ENCODE results near the gene SSMEM1. TPM values are rescaled to one million over a fixed set of nuclear protein-coding genes. Genes with fewer than 3 reads are reported as not detected.
"Not testable (repeated sequence)": the region's sequence is repeated elsewhere in the genome, so short reads cannot be mapped to it uniquely, and the experiment has no call there.

Gene SSMEM1
- total RNA-seq, 1 experiment from 2014 or later, result not detected

GRCh38 chr7:130242198-130243014 is 34.7 kb downstream of the SSMEM1 start:
- no peak overlapping the region for H2AFZ ChIP-seq (ENCODE audit: low read length)
- no peak overlapping the region for H4K8ac ChIP-seq (replicated peaks; ENCODE audit: insufficient read length, low read depth, low read length)
- no peak overlapping the region for H3T11ph ChIP-seq (ENCODE audit: low read length)
- peak; percentile 67 for DNase-seq
- no peaks in the 10 kb centered on the region for H4K20me1 ChIP-seq (ENCODE audit: control insufficient read depth, insufficient read depth, insufficient read length)
- H2BK12ac ChIP-seq (ENCODE audit: insufficient read length, low read depth, low read length), result no peak overlapping the region
- H2BK120ac ChIP-seq (ENCODE audit: low read depth, low read length, poor library complexity, severe bottlenecking), result no peak overlapping the region
- H3K27ac ChIP-seq (ENCODE audit: insufficient read length, low read depth, low read length), result no peak overlapping the region
- no peak overlapping the region for H2AK5ac ChIP-seq (ENCODE audit: insufficient read length, low read length)
- H3K79me2 ChIP-seq (ENCODE audit: insufficient read depth, low read length), result no peaks in the 10 kb centered on the region
- no peak overlapping the region for H2BK20ac ChIP-seq (ENCODE audit: low read depth, low read length, poor library complexity, severe bottlenecking)
- H3K14ac ChIP-seq (ENCODE audit: insufficient read depth, low read length), result no peak overlapping the region
- H3K9me3 ChIP-seq (ENCODE audit: control insufficient read depth, low read depth, low read length), result no peaks in the 10 kb centered on the region
- no peak overlapping the region for H2BK15ac ChIP-seq (ENCODE audit: low read depth, low read length)
- no peak overlapping the region for H4K91ac ChIP-seq (ENCODE audit: insufficient read length, low read depth, low read length)
- H3K4me2 ChIP-seq (ENCODE audit: insufficient read depth, insufficient read length, low read length), result no peak overlapping the region
- H3K4ac ChIP-seq (ENCODE audit: low read depth, low read length), result no peak overlapping the region
- H3K9ac ChIP-seq (ENCODE audit: extremely low read depth, insufficient read length, low read length), result no peak overlapping the region
- no peak overlapping the region for H3K56ac ChIP-seq (ENCODE audit: insufficient read length, low read depth, low read length)
- H3K27me3 ChIP-seq (ENCODE audit: insufficient read depth, low read length), result no peaks in the 10 kb centered on the region
- no peaks in the 10 kb centered on the region for H3K23me2 ChIP-seq (ENCODE audit: insufficient read length, low read depth, low read length, poor library complexity, severe bottlenecking)
- no CpG with 5 or more reads among the region's 5 CpGs for WGBS (ENCODE audit: extremely low coverage, insufficient read length, low lambda C conversion rate)
- H3K9me3 Mint-ChIP-seq, result peaks cover 5 to 7% of the 10 kb centered on the region in 2 experiments; a peak in 1 of 5 replicates
- peaks cover 4 to 7% of the 10 kb centered on the region in 2 experiments; a peak in 1 of 4 replicates for H3K4me1 Mint-ChIP-seq
- H3K18ac ChIP-seq (ENCODE audit: insufficient read length, low read depth, low read length), result no peak overlapping the region
- no peak overlapping the region for H3K23ac ChIP-seq (ENCODE audit: insufficient read length, low read depth, low read length)
- H3K27me3 Mint-ChIP-seq (ENCODE audit: low read depth), result no peaks in the 10 kb centered on the region; the same call in 1 of the 2 replicates
- TF ChIP-seq CTCF (conservative IDR thresholded peaks at IDR 0.05), result peak; percentile 98
- H4K5ac ChIP-seq (ENCODE audit: insufficient read length, low read depth, low read length), result no peak overlapping the region
- H3K27ac Mint-ChIP-seq, result peak overlapping the region in 1 of 3 experiments; percentile 24; a peak in 1 of 7 replicates
- H3K4me3 Mint-ChIP-seq, result no peak overlapping the region; a peak in 1 of 5 replicates
- no peaks in the 10 kb centered on the region for H3K4me1 ChIP-seq (ENCODE audit: insufficient read depth, low read length)
- H3K79me1 ChIP-seq (ENCODE audit: insufficient read depth, low read depth, low read length, poor library complexity, severe bottlenecking), result no peaks in the 10 kb centered on the region
- H3K36me3 Mint-ChIP-seq (ENCODE audit: insufficient read depth in 1 of 3, low read depth in 3 of 3), result peaks cover 0 to 1% (median 0%) of the 10 kb centered on the region in 3 experiments; a peak in 1 of 7 replicates
- H2BK5ac ChIP-seq (ENCODE audit: insufficient read length, low read length), result no peak overlapping the region

- H3K4me2 ChIP-seq (ENCODE audit: insufficient read depth, insufficient read length, low read length); H3K4me1 Mint-ChIP-seq; H2BK12ac ChIP-seq (ENCODE audit: insufficient read length, low read depth, low read length); H3K9me3 ChIP-seq (ENCODE audit: control insufficient read depth, low read depth, low read length); H4K20me1 ChIP-seq (ENCODE audit: control insufficient read depth, insufficient read depth, insufficient read length); H4K5ac ChIP-seq (ENCODE audit: insufficient read length, low read depth, low read length); H4K91ac ChIP-seq (ENCODE audit: insufficient read length, low read depth, low read length); H3K18ac ChIP-seq (ENCODE audit: insufficient read length, low read depth, low read length); H2AFZ ChIP-seq (ENCODE audit: low read length); H3K27ac ChIP-seq (ENCODE audit: insufficient read length, low read depth, low read length); H2AK5ac ChIP-seq (ENCODE audit: insufficient read length, low read length); H2BK120ac ChIP-seq (ENCODE audit: low read depth, low read length, poor library complexity, severe bottlenecking); H3K79me1 ChIP-seq (ENCODE audit: insufficient read depth, low read depth, low read length, poor library complexity, severe bottlenecking); H3T11ph ChIP-seq (ENCODE audit: low read length); H3K4me3 Mint-ChIP-seq; H2BK20ac ChIP-seq (ENCODE audit: low read depth, low read length, poor library complexity, severe bottlenecking); H2BK5ac ChIP-seq (ENCODE audit: insufficient read length, low read length); H3K4me1 ChIP-seq (ENCODE audit: insufficient read depth, low read length); H3K9me3 Mint-ChIP-seq; H3K27ac Mint-ChIP-seq; H3K79me2 ChIP-seq (ENCODE audit: insufficient read depth, low read length); H3K27me3 Mint-ChIP-seq (ENCODE audit: low read depth); DNase-seq; H3K23ac ChIP-seq (ENCODE audit: insufficient read length, low read depth, low read length); H3K36me3 Mint-ChIP-seq (ENCODE audit: insufficient read depth in 1 of 3, low read depth in 3 of 3); H3K56ac ChIP-seq (ENCODE audit: insufficient read length, low read depth, low read length); H3K14ac ChIP-seq (ENCODE audit: insufficient read depth, low read length); H3K4ac ChIP-seq (ENCODE audit: low read depth, low read length); H4K8ac ChIP-seq (replicated peaks; ENCODE audit: insufficient read length, low read depth, low read length); H3K27me3 ChIP-seq (ENCODE audit: insufficient read depth, low read length); H2BK15ac ChIP-seq (ENCODE audit: low read depth, low read length); H3K9ac ChIP-seq (ENCODE audit: extremely low read depth, insufficient read length, low read length); H3K23me2 ChIP-seq (ENCODE audit: insufficient read length, low read depth, low read length, poor library complexity, severe bottlenecking): not testable (repeated sequence)
- no CpG with 5 or more reads among the region's 1 CpG for WGBS (ENCODE audit: extremely low coverage, insufficient read length, low lambda C conversion rate)
Observed at GRCh38 chr7:130243486-130243885, 35.8 kb downstream of the SSMEM1 start.
